Lung (tissue), 12 donors: ENCODE results near the gene GPX4. TPM values are rescaled to one million over a fixed set of nuclear protein-coding genes. Genes with fewer than 3 reads are reported as not detected.

Experiments
- ATAC-seq: fragments of 200-7000 bp; cut with Tn5 transposase; one replicate; pipeline ENCODE4 v1.9.1; 2020; ENCODE audit warnings: moderate number of reproducible peaks; ENCODE audit not compliant: insufficient read depth, low FRiP score
- DNase-seq, 3 donors: peaks; one replicate each; pipeline ENCODE4 v3.0.0-alpha.2; 2013 to 2017
- H3K27ac ChIP-seq, 2 donors: one replicate each; pipeline ENCODE4 v1.5.1; 2013; ENCODE audit warnings: mild to moderate bottlenecking in 2 of 2, moderate library complexity in 2 of 2, control low read depth in 1 of 2, inconsistent platforms in 1 of 2, low read depth in 1 of 2, low read length in 1 of 2
- H3K27me3 ChIP-seq, 3 donors: one replicate each; pipeline ENCODE4 v1.5.1; 2013; ENCODE audit warnings: low read length in 2 of 3; ENCODE audit not compliant: control insufficient read depth in 3 of 3, insufficient read depth in 3 of 3
- H3K36me3 ChIP-seq, 4 donors: one replicate each; pipeline ENCODE4 v1.5.1; 2013; ENCODE audit warnings: low read length in 4 of 4, mild to moderate bottlenecking in 1 of 4, moderate library complexity in 1 of 4; ENCODE audit not compliant: control insufficient read depth in 4 of 4, insufficient read depth in 4 of 4
- H3K4me1 ChIP-seq, 5 donors: one replicate each; pipeline ENCODE4 v1.5.1; 2013; ENCODE audit warnings: low read length in 5 of 5, mild to moderate bottlenecking in 2 of 5, moderate library complexity in 1 of 5; ENCODE audit not compliant: control insufficient read depth in 5 of 5, insufficient read depth in 5 of 5
- H3K4me3 ChIP-seq: one replicate; pipeline ENCODE4 v1.5.1; 2013; ENCODE audit warnings: mild to moderate bottlenecking, control low read depth, moderate library complexity
- H3K9ac ChIP-seq, 2 donors: one replicate each; pipeline ENCODE4 v1.5.1; 2013; ENCODE audit warnings: low read length in 2 of 2, control low read depth in 1 of 2; ENCODE audit not compliant: insufficient read depth in 1 of 2
- H3K9me3 ChIP-seq, 4 donors: one replicate each; pipeline ENCODE4 v1.5.1; 2013; ENCODE audit warnings: low read length in 3 of 4, mild to moderate bottlenecking in 1 of 4, moderate library complexity in 1 of 4; ENCODE audit not compliant: control insufficient read depth in 4 of 4, insufficient read depth in 3 of 4
- CTCF ChIP-seq: IDR thresholded peaks from 2 replicates; pipeline ENCODE4 v1.5.1; 2012; ENCODE audit warnings: mild to moderate bottlenecking; ENCODE audit errors: control extremely low read depth, extremely low read depth
- WGBS, 2 donors: extraction: QIAGEN DNeasy Blood & Tissue Kit; methylation state at CpG; one replicate each; pipeline ENCODE4 v1.1.7; 2013; 5-methylcytosine and 5-hydroxymethylcytosine counted together
- polyA plus RNA-seq, 2 donors: library from polyadenylated mRNA; stranded (reverse); fragments of 200-250 nt; gene quantifications; one replicate each; pipeline ENCODE4 v1.2.1, GENCODE V29; 2013
- total RNA-seq, 2 donors: library from RNA; depleted of rRNA in 1 of 2; stranded (reverse); fragments of >200 nt in 1 of 2; gene quantifications; one replicate each; pipeline ENCODE4 v1.2.1, GENCODE V29; 2014 to 2021
- donor health status: control.
- donor health status: control.
- donor health status: Bipolar disorder and iron deficiency.
- donor health status: healthy.
- donor health status: DM: yes; HTN: yes; CAD: no.

Gene GPX4
- total and polyA plus RNA-seq, 4 donors: 91.6 to 1,031 (median 466) TPM

- H3K4me3 ChIP-seq: no peak overlapping the region
- no peak for TF ChIP-seq CTCF
- H3K9me3 ChIP-seq: no peaks in the 10 kb centered on the region
- 92 to 94% methylated on average over 30 of the region's 30 CpGs for WGBS, 2 donors
- H3K27me3 ChIP-seq: peaks cover 0 to 33% (median 31%) of the 10 kb centered on the region in 3 donors
- no peak overlapping the region for H3K9ac ChIP-seq
- no peak for DNase-seq
- no peak for ATAC-seq
- peaks cover 0 to 27% (median 0%) of the 10 kb centered on the region in 4 donors for H3K36me3 ChIP-seq
- peaks cover 0 to 25% (median 0%) of the 10 kb centered on the region in 5 donors for H3K4me1 ChIP-seq
- peak overlapping the region in 1 of 2 donors; percentile 6 for H3K27ac ChIP-seq
Measured at GRCh38 chr19:1073063-1073955, 30.5 kb upstream of the GPX4 start.

GRCh38 chr19:1073956-1074517 lies 29.8 kb upstream of the GPX4 start:
- peak overlapping the region in 1 of 2 donors; percentile 26 for H3K27ac ChIP-seq
- H3K9me3 ChIP-seq: no peaks in the 10 kb centered on the region
- no peak for DNase-seq
- H3K27me3 ChIP-seq: peaks cover 0 to 27% (median 25%) of the 10 kb centered on the region in 3 donors
- no peak overlapping the region for H3K4me3 ChIP-seq
- ATAC-seq: peak; percentile 12
- no peak for TF ChIP-seq CTCF
- H3K9ac ChIP-seq: no peak overlapping the region
- peaks cover 0 to 24% (median 0%) of the 10 kb centered on the region in 5 donors for H3K4me1 ChIP-seq
- WGBS, 2 donors: 65 to 73% methylated on average over 22 to 28 of the region's 28 CpGs
- peaks cover 0 to 27% (median 0%) of the 10 kb centered on the region in 4 donors for H3K36me3 ChIP-seq

GRCh38 chr19:1074544-1075283 lies 29.1 kb upstream of the GPX4 start:
- peaks cover 0 to 21% (median 0%) of the 10 kb centered on the region in 5 donors for H3K4me1 ChIP-seq
- WGBS, 2 donors: 19 to 29% methylated on average over 17 to 54 of the region's 54 CpGs
- H3K27ac ChIP-seq: peak overlapping the region in 1 of 2 donors; percentile 61
- no peak overlapping the region for H3K4me3 ChIP-seq
- H3K36me3 ChIP-seq: peaks cover 0 to 30% (median 0%) of the 10 kb centered on the region in 4 donors
- no peak overlapping the region for H3K9ac ChIP-seq
- H3K27me3 ChIP-seq: peaks cover 0 to 22% (median 19%) of the 10 kb centered on the region in 3 donors
- ATAC-seq: peak; percentile 32
- peak in 1 of 3 donors; percentile 53 for DNase-seq
- no peaks in the 10 kb centered on the region for H3K9me3 ChIP-seq
- no peak for TF ChIP-seq CTCF
